IMR-90 (cell line): ENCODE results near the gene C8B. TPM values are rescaled to one million over a fixed set of nuclear protein-coding genes. Genes with fewer than 3 reads are reported as not detected.

Experiments
- ATAC-seq: fragments of 200-7000 bp; cut with Tn5 transposase; 2 replicates; pipeline ENCODE4 v1.9.1; 2020; ENCODE audit warnings: low read depth, mild to moderate bottlenecking, moderate library complexity
- BruUV-seq: library from RNA; stranded (reverse); fragments of 400-500 nt; replicated peaks from 2 replicates; lab custom pipeline; 2021; lab: Mats Ljungman, UMichigan
- CTCF ChIA-PET: fragments of 300-600 bp; formaldehyde crosslinking; extraction: SDS; loops from one replicate; lab custom pipeline; 2021; ENCODE audit warnings: antibody characterized with exemption; lab: Yijun Ruan, JAX
- POLR2A ChIA-PET: fragments of 300-600 bp; sonication (Branson Sonifier 250); formaldehyde crosslinking; loops from one replicate; lab custom pipeline; 2022; ENCODE audit warnings: antibody characterized with exemption; ENCODE audit not compliant: unreplicated experiment; lab: Charles Lee
- DNase-seq: peaks from one replicate; pipeline ENCODE4 v3.0.0; 2013
- H2AFZ ChIP-seq: replicated peaks from 2 replicates; pipeline ENCODE3; 2013; ENCODE audit warnings: low read length, mild to moderate bottlenecking; ENCODE audit not compliant: poor library complexity
- H2AK5ac ChIP-seq: 2 replicates; pipeline ENCODE4 v1.6.1; 2013; ENCODE audit warnings: low read depth, low read length, inconsistent platforms
- H2AK9ac ChIP-seq: replicated peaks from 2 replicates; pipeline ENCODE3; 2013; ENCODE audit warnings: mild to moderate bottlenecking, low read depth, low read length, moderate library complexity; ENCODE audit not compliant: poor library complexity
- H2BK120ac ChIP-seq: 2 replicates; pipeline ENCODE4 v1.6.1; 2013; ENCODE audit warnings: low read depth, low read length, inconsistent platforms
- H2BK15ac ChIP-seq: 3 replicates; pipeline ENCODE4 v1.6.1; 2013; ENCODE audit warnings: low read depth, low read length, inconsistent platforms
- H2BK20ac ChIP-seq: 2 replicates; pipeline ENCODE4 v1.6.1; 2013; ENCODE audit warnings: low read depth, mild to moderate bottlenecking, inconsistent platforms, low read length, moderate library complexity
- H2BK5ac ChIP-seq: 2 replicates; pipeline ENCODE4 v1.6.1; 2013; ENCODE audit warnings: mild to moderate bottlenecking, low read depth, low read length, inconsistent platforms; ENCODE audit not compliant: poor library complexity, severe bottlenecking
- H3K14ac ChIP-seq: replicated peaks from 2 replicates; pipeline ENCODE4 v1.6.1; 2013; ENCODE audit warnings: low read depth, low read length, inconsistent platforms
- H3K18ac ChIP-seq: 2 replicates; pipeline ENCODE4 v1.6.1; 2013; ENCODE audit warnings: low read depth, low read length, control low read depth
- H3K23ac ChIP-seq: 2 replicates; pipeline ENCODE4 v1.6.1; 2013; ENCODE audit warnings: low read depth, low read length, inconsistent platforms
- H3K27ac ChIP-seq: 2 replicates; pipeline ENCODE4 v1.5.1; 2013; ENCODE audit warnings: mild to moderate bottlenecking, control low read depth, low read length; ENCODE audit not compliant: insufficient read depth
- H3K27me3 ChIP-seq: 2 replicates; pipeline ENCODE4 v1.6.1; 2013; ENCODE audit warnings: low read length; ENCODE audit not compliant: control insufficient read depth, insufficient read depth
- H3K36me3 ChIP-seq: 2 replicates; pipeline ENCODE4 v1.6.1; 2013; ENCODE audit warnings: low read length, mixed read lengths; ENCODE audit not compliant: control insufficient read depth, insufficient read depth
- H3K4ac ChIP-seq: 2 replicates; pipeline ENCODE4 v1.6.1; 2013; ENCODE audit warnings: low read depth, low read length, inconsistent platforms
- H3K4me1 ChIP-seq: 2 replicates; pipeline ENCODE4 v1.6.1; 2013; ENCODE audit warnings: low read length, mixed read lengths; ENCODE audit not compliant: control insufficient read depth, insufficient read depth
- H3K4me2 ChIP-seq: 2 replicates; pipeline ENCODE4 v1.6.1; 2013; ENCODE audit warnings: low read depth, mild to moderate bottlenecking, control low read depth, low read length, moderate library complexity
- H3K4me3 ChIP-seq: 2 replicates; pipeline ENCODE4 v1.5.1; 2013; ENCODE audit warnings: low read depth, mild to moderate bottlenecking, control low read depth, low read length, moderate library complexity; ENCODE audit not compliant: insufficient read depth
- H3K56ac ChIP-seq: 2 replicates; pipeline ENCODE4 v1.6.1; 2013; ENCODE audit warnings: low read length, inconsistent platforms; ENCODE audit not compliant: insufficient read depth; ENCODE audit errors: extremely low read depth
- H3K79me1 ChIP-seq, 2 experiments: 2 replicates each; pipeline ENCODE4 v1.6.1; 2013; ENCODE audit warnings: low read length in 2 of 2, inconsistent platforms in 1 of 2, low read depth in 1 of 2
- H3K9ac ChIP-seq: 2 replicates; pipeline ENCODE4 v1.6.1; 2013; ENCODE audit warnings: low read depth, low read length, control low read depth
- H3K9me1 ChIP-seq: 2 replicates; pipeline ENCODE4 v1.6.1; 2013; ENCODE audit warnings: low read length, inconsistent platforms; ENCODE audit not compliant: insufficient read depth
- H3K9me3 ChIP-seq: 2 replicates; pipeline ENCODE4 v1.6.1; 2013; ENCODE audit warnings: low read length; ENCODE audit not compliant: control insufficient read depth, insufficient read depth
- H4K20me1 ChIP-seq: 2 replicates; pipeline ENCODE4 v1.6.1; 2013; ENCODE audit warnings: low read length, inconsistent platforms; ENCODE audit not compliant: insufficient read depth
- H4K5ac ChIP-seq: 2 replicates; pipeline ENCODE4 v1.6.1; 2013; ENCODE audit warnings: mild to moderate bottlenecking, low read depth, low read length, control low read depth
- H4K8ac ChIP-seq, 2 experiments: 2 replicates each; pipeline ENCODE4 v1.6.1; 2013; ENCODE audit warnings: low read depth in 2 of 2, low read length in 2 of 2, control low read depth in 1 of 2, inconsistent platforms in 1 of 2
- H4K91ac ChIP-seq: 2 replicates; pipeline ENCODE4 v1.6.1; 2013; ENCODE audit warnings: low read depth, low read length, inconsistent platforms; ENCODE audit not compliant: insufficient read depth
- BHLHE40 ChIP-seq: fragments of 150-350 bp; IDR thresholded peaks from 2 replicates; pipeline ENCODE4 v1.6.1; 2016; ENCODE audit warnings: mild to moderate bottlenecking, low read depth, low read length
- ELK1 ChIP-seq: fragments of 150-350 bp; IDR thresholded peaks from 2 replicates; pipeline ENCODE4 v1.6.1; 2016; ENCODE audit warnings: low read depth, mild to moderate bottlenecking, low read length, moderate library complexity, borderline replicate concordance
- FOS ChIP-seq: fragments of 150-350 bp; IDR thresholded peaks from 2 replicates; pipeline ENCODE4 v1.6.1; 2016; ENCODE audit warnings: low read depth, low read length
- POLR2A ChIP-seq: IDR thresholded peaks from 2 replicates; pipeline ENCODE4 v1.6.1; 2012; ENCODE audit warnings: mild to moderate bottlenecking, low read depth, low read length
- RCOR1 ChIP-seq: IDR thresholded peaks from 2 replicates; pipeline ENCODE4 v1.6.1; 2012; ENCODE audit warnings: mild to moderate bottlenecking, low read length, improper control_type of control experiment; ENCODE audit not compliant: insufficient replicate concordance
- WGBS, 2 experiments: methylation state at CpG; one replicate each; pipeline versions ENCODE4 v1.1.5 to v1.1.7; 2013; ENCODE audit warnings: missing lambda C conversion rate in 2 of 2; ENCODE audit not compliant: insufficient read length in 1 of 2; ENCODE audit errors: extremely low coverage in 2 of 2; 5-methylcytosine and 5-hydroxymethylcytosine counted together
- dilution Hi-C: fragments of 300-500 bp; cut with HindIII; formaldehyde crosslinking; loops from one replicate; pipeline ENCODE4 v1.14.3; 2018; ENCODE audit warnings: low sequenced_read_pairs; ENCODE audit not compliant: unreplicated experiment
- in situ Hi-C: fragments of 300-500 bp; cut with MboI; formaldehyde crosslinking; loops from 3 replicates; pipeline ENCODE4 v1.14.3; 2019; ENCODE audit warnings: low sequenced_read_pairs, inconsistent platforms, mixed read lengths
- intact Hi-C: fragments of 100-400 bp; cut with micrococcal nuclease; formaldehyde crosslinking; loops from 2 replicates; pipeline ENCODE4 v1.10.0; 2022
- polyA plus RNA-seq, 3 experiments: library from polyadenylated mRNA; depleted of rRNA; stranded (reverse); fragments of >200 nt; gene quantifications; 2 replicates each; pipeline ENCODE4 v1.2.3, GENCODE V29; 2012; ENCODE audit warnings: low replicate concordance in 1 of 3
- total RNA-seq: library from RNA; depleted of rRNA; stranded (reverse); fragments of >200 nt; gene quantifications from 2 replicates; pipeline ENCODE4 v1.2.3, GENCODE V29; 2012

Gene C8B
- total and polyA plus RNA-seq, 2 of the 4 experiments (the other 2 are of a cell fraction): not detected

DNA sequence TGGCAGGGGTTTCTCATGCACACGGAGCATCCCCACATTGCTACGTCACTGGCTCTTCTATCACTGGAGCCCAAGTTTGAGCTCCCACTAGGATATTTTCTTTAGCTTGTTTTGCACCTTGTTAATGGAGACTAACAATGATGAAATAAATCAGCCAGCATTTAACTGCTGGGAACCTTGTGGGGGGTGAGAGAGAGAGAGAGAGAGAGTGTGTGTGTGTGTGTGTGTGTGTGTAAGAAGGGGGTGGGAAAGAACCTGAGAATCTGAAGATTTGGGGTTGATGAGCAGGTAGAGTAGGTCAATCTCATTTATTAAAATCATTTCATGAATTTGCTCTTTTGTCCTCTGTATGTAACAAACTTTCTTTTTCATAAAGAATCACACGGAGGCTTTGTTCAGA is 624 bp downstream of the C8B start:
- H3K18ac ChIP-seq: no peak overlapping the region
- H3K4me3 ChIP-seq: no peak overlapping the region
- no peaks in the 10 kb centered on the region for H3K36me3 ChIP-seq
- H3K4me2 ChIP-seq: no peak overlapping the region
- H3K9me3 ChIP-seq: no peaks in the 10 kb centered on the region
- no peak overlapping the region for H2BK15ac ChIP-seq
- H2BK5ac ChIP-seq: no peak overlapping the region
- no peak overlapping the region for H3K56ac ChIP-seq
- intact Hi-C loops: loop anchor here (5.0 kb wide), 1 partner anchor 133 kb away; no protein-coding TSS in a partner anchor
- no peaks in the 10 kb centered on the region; the same call in 1 of the 2 replicates for H3K4me1 ChIP-seq
- no peaks in the 10 kb centered on the region for H4K20me1 ChIP-seq
- no peak for DNase-seq
- in situ Hi-C loops: no loop called here
- no peak overlapping the region for H3K23ac ChIP-seq
- H3K4ac ChIP-seq: no peak overlapping the region
- no peak overlapping the region for H3K27ac ChIP-seq
- H3K27me3 ChIP-seq: no peaks in the 10 kb centered on the region; the same call in 1 of the 2 replicates
- no peak overlapping the region for H4K91ac ChIP-seq
- H3K14ac ChIP-seq: no peak overlapping the region
- no peak overlapping the region for H4K8ac ChIP-seq
- H3K9ac ChIP-seq: no peak overlapping the region
- ChIA-PET POLR2A (no interaction called here), CTCF (no interaction called here)
- H2BK120ac ChIP-seq: no peak overlapping the region
- no peak overlapping the region for H4K5ac ChIP-seq
- no peak overlapping the region for H2AK9ac ChIP-seq
- no peak for TF ChIP-seq FOS
- TF ChIP-seq POLR2A: no peak
- no peak for TF ChIP-seq ELK1
- TF ChIP-seq RCOR1: no peak
- no peak for TF ChIP-seq BHLHE40
- H2AFZ ChIP-seq: no peak overlapping the region
- BruUV-seq: no TSS peak
- H3K9me1 ChIP-seq: no peaks in the 10 kb centered on the region; the same call in 1 of the 2 replicates
- no peak overlapping the region for H2AK5ac ChIP-seq
- H3K79me1 ChIP-seq: no peaks in the 10 kb centered on the region
- no peak for ATAC-seq
- dilution Hi-C loops: no loop called here
- WGBS, 2 experiments: no CpG with 5 or more reads among the region's 3 CpGs
- no peak overlapping the region for H2BK20ac ChIP-seq
